ENCODE data around the gene SLC30A3.

- TF ChIP-seq CTCF (IDR thresholded peaks at IDR 0.05): no peak
- no peak for TF ChIP-seq POLR2A (IDR thresholded peaks at IDR 0.05)
Observed at GRCh38 chr2:27255187-27255586, 7.7 kb downstream of the SLC30A3 start.

All from testis (tissue), 2 donors.